Thymus (tissue), 11 donors: ENCODE results near the gene DKK1. TPM values are rescaled to one million over a fixed set of nuclear protein-coding genes. Genes with fewer than 3 reads are reported as not detected.
"Not testable (repeated sequence)": the region's sequence is repeated elsewhere in the genome, so short reads cannot be mapped to it uniquely, and the experiment has no call there.

ENCODE experiments used
- DNase-seq, 9 donors: peaks; one replicate each; pipeline ENCODE4 v3.0.0-alpha.2; 2013; ENCODE audit warnings: low spot score in 9 of 9, low read depth in 6 of 9, missing footprints in 1 of 9
- H3K27ac ChIP-seq, 2 donors: one replicate each; pipeline ENCODE4 v1.5.1; 2013; ENCODE audit warnings: control low read depth in 1 of 2, low read depth in 1 of 2, low read length in 1 of 2, mild to moderate bottlenecking in 1 of 2, moderate library complexity in 1 of 2
- H3K27me3 ChIP-seq, 2 donors: one replicate each; pipeline ENCODE4 v1.5.1; 2013; ENCODE audit warnings: low read length in 1 of 2; ENCODE audit not compliant: control insufficient read depth in 2 of 2, insufficient read depth in 1 of 2
- H3K36me3 ChIP-seq, 2 donors: one replicate each; pipeline ENCODE4 v1.5.1; 2013; ENCODE audit warnings: low read length in 1 of 2, mild to moderate bottlenecking in 1 of 2, moderate library complexity in 1 of 2; ENCODE audit not compliant: control insufficient read depth in 2 of 2, insufficient read depth in 2 of 2
- H3K4me1 ChIP-seq, 2 donors: one replicate each; pipeline ENCODE4 v1.5.1; 2013; ENCODE audit warnings: low read length in 2 of 2; ENCODE audit not compliant: control insufficient read depth in 2 of 2, insufficient read depth in 2 of 2
- H3K4me3 ChIP-seq, 2 donors: one replicate each; pipeline ENCODE4 v1.5.1; 2013; ENCODE audit warnings: low read length in 2 of 2, control low read depth in 1 of 2, mild to moderate bottlenecking in 1 of 2
- H3K9me3 ChIP-seq, 2 donors: one replicate each; pipeline ENCODE4 v1.5.1; 2013; ENCODE audit warnings: low read length in 1 of 2, mild to moderate bottlenecking in 1 of 2; ENCODE audit not compliant: control insufficient read depth in 2 of 2, insufficient read depth in 1 of 2
- WGBS: extraction: QIAGEN DNeasy Blood & Tissue Kit; methylation state at CpG from one replicate; pipeline ENCODE4 v1.1.7; 2013; 5-methylcytosine and 5-hydroxymethylcytosine counted together
- polyA plus RNA-seq: library from polyadenylated mRNA; stranded (reverse); fragments of 200-250 nt; gene quantifications from one replicate; pipeline ENCODE4 v1.2.3, GENCODE V29; 2013
- total RNA-seq: library from RNA; stranded (reverse); fragments of 120-200 nt; gene quantifications from one replicate; pipeline ENCODE4 v1.2.4, GENCODE V29; 2013
- donor health status: healthy.

Gene DKK1
- total and polyA plus RNA-seq, 2 donors, result 0.24 to 1.5 TPM

DNA sequence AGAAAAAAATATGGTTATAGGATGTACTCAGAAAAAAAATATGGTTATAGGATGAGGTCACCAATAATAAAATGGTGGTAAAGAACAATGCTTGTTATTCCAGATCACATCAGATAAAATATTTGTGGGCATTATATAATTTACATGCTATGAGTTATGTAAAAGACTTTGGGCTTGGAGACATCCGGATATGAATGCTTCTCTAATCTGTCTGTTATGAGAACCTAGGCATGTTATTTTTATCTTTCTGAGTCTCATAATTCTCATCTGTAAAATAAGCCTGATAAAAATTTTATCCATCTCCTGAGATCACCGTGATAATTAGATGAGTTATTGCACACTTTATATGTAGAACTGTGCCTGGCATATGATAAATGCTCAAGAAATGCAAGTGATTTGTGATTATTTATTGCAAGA is 37.8 kb downstream of the DKK1 start:
- no peaks in the 10 kb centered on the region for H3K4me1 ChIP-seq
- no peaks in the 10 kb centered on the region for H3K36me3 ChIP-seq
- no peaks in the 10 kb centered on the region for H3K27me3 ChIP-seq
- no peak overlapping the region for H3K27ac ChIP-seq
- peaks cover 0 to 6% of the 10 kb centered on the region in 2 donors for H3K9me3 ChIP-seq
- WGBS, result 98% methylated on average over 2 of the region's 2 CpGs
- DNase-seq, result no peak
- no peak overlapping the region for H3K4me3 ChIP-seq

DNA sequence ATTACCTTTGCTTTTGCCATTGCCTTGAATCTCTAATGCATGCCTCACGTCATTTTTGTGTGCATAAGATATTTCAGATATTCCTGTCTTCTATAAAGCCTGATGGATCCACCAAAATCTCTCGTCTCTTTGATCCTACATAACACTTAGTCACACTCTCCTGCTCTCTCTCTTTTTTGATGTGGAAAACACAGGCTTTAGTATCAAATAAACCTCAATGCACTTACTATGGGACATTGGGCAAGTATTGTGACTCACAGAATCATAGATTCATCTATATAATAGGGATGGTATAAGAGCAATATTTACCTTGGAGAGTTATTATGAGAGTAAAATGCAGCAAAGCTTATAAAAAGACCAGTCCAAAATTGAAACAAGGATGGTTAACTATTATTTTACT is 39.1 kb downstream of the DKK1 start:
- no peaks in the 10 kb centered on the region for H3K4me1 ChIP-seq
- H3K27ac ChIP-seq, result no peak overlapping the region
- H3K9me3 ChIP-seq, result no peaks in the 10 kb centered on the region
- no peaks in the 10 kb centered on the region for H3K36me3 ChIP-seq
- 89% methylated on average over 2 of the region's 2 CpGs for WGBS
- no peaks in the 10 kb centered on the region for H3K27me3 ChIP-seq
- no peak for DNase-seq
- H3K4me3 ChIP-seq, result no peak overlapping the region

DNA sequence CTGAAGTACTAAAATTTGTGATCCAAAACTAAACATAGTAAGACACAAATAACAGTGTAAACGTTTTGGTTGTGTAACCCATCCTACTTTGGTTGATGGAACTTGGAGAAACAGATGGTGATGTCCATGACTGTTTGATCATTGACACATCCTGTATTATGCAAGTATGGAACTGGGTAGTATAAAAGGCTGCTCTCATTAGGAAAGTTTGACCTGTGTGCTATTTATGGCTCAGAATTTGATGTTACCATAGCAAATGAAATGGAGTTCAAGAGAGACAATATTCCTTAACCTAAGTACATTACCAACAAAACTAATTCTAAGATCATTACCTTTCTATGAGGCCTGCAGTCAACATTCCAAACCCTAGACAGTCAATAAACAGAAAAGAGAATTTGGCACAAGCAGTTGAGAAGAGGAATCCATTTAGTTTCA is 39.9 kb downstream of the DKK1 start:
- Histone ChIP-seq H3K4me1 (no peaks in the 10 kb centered on the region), H3K9me3 (no peaks in the 10 kb centered on the region), H3K27me3 (no peaks in the 10 kb centered on the region), H3K36me3 (no peaks in the 10 kb centered on the region), H3K4me3 (no peak overlapping the region), H3K27ac (no peak overlapping the region)
- WGBS, result 45% methylated on average over 1 of the region's 1 CpG
- DNase-seq, result no peak

DNA sequence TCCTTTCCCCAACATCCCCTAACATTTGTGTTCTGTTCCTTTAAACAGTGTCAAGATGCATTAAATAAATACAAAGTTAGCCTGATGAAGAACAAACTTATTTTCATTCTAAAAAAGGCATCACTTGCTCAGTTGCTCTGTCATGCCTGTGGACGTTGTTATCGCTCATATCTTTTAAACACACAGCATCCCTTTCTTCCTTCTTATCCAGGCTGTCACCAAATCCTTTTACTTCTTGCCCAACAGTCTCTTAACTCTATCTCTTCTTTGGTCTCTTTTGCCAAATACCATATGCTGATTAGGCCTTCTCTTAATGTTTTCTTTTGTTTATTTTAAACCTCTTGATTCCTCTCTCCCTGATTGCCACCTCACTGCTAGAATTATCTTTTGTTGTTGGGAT is 43.9 kb downstream of the DKK1 start:
- no peak for DNase-seq
- 46% methylated on average over 2 of the region's 2 CpGs for WGBS
- Histone ChIP-seq H3K4me3 (no peak overlapping the region), H3K27me3 (no peaks in the 10 kb centered on the region), H3K27ac (no peak overlapping the region), H3K36me3 (no peaks in the 10 kb centered on the region), H3K4me1 (no peaks in the 10 kb centered on the region), H3K9me3 (no peaks in the 10 kb centered on the region)

DNA sequence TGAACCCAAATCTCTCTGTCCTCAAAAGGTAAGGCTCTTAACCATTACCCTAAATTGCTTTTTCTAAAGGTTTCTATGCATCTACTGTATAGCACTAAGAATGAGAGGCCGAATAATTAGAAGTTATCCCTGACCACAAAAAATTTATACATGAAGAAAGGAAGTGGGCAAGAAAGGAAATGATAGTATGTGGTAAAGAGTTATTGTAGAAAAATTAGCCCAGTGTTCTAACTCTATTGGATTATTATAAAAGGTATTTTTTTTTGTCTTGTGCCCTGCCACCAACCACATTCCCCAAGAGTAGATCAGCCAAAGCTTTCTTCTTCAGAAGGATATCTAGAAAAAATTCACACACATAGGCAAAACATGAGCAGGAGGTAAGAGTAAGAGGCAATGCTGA is 45.4 kb downstream of the DKK1 start:
- H3K9me3 ChIP-seq, result no peaks in the 10 kb centered on the region
- H3K4me1 ChIP-seq, result no peaks in the 10 kb centered on the region
- H3K36me3 ChIP-seq, result no peaks in the 10 kb centered on the region
- WGBS, result 9% methylated on average over 1 of the region's 1 CpG
- no peak overlapping the region for H3K4me3 ChIP-seq
- H3K27me3 ChIP-seq, result no peaks in the 10 kb centered on the region
- no peak for DNase-seq
- no peak overlapping the region for H3K27ac ChIP-seq

DNA sequence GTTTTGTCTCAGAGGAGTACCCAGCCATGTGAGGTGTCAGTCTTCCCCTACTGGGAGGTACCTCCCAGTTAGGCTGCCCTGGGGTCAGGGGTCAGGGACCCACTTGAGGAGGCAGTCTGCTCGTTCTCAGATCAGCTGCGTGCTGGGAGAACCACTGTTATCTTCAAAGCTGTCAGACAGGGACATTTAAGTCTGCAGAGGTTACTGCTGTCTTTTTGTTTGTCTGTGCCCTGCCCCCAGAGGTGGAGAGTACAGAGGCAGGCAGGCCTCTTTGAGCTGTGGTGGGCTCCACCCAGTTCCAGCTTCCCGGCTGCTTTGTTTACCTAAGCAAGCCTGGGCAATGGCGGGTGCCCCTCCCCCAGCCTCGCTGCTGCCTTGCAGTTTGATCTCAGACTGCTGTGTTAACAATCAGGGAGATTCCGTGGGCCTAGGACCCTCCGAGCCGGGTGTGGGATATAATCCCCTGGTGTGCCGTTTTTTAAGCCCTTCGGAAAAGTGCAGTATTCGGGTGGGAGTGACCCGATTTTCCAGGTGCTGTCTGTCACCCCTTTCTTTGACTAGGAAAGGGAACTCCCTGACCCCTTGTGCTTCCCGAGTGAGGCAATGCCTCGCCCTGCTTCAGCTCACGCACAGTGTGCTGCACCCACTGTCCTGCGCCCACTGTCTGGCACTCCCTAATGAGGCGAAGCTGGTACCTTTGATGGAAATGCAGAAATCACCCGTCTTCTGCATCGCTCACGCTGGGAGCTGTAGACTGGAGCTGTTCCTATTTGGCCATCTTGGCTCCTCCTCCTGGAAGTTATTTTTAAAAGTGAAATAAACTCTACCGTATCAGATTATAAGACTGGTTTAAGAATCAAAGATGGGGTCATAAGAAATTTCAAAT is 51.7 kb downstream of the DKK1 start:
- H3K27me3 ChIP-seq, H3K27ac ChIP-seq, H3K9me3 ChIP-seq, H3K36me3 ChIP-seq, H3K4me1 ChIP-seq, DNase-seq, H3K4me3 ChIP-seq: not testable (repeated sequence)
- WGBS, result 96% methylated on average over 21 of the region's 21 CpGs
